Stomach (tissue), 9 donors: Measurements from ENCODE around the gene RYR1. TPM values are rescaled to one million over a fixed set of nuclear protein-coding genes. Genes with fewer than 3 reads are reported as not detected.
A peak's percentile ranks its signal among the peaks of the same experiment; 100 is the strongest.

Experiments
- DNase-seq, 2 donors: peaks; one replicate each; pipeline versions ENCODE4 v3.0.0 to v3.0.0-alpha.2; 2013 to 2019
- H3K27ac ChIP-seq, 5 donors: fragments of 200-600 bp in 4 of 5; sonication (generic) in 4 of 5; one replicate each; pipeline ENCODE4 v1.5.1; 2013 to 2019; ENCODE audit warnings: mild to moderate bottlenecking in 1 of 5, moderate library complexity in 1 of 5
- H3K27me3 ChIP-seq, 3 donors: fragments of 200-600 bp; sonication (generic); one replicate each; pipeline ENCODE4 v1.5.1; 2017 to 2019; ENCODE audit warnings: mixed run types in 1 of 3
- H3K36me3 ChIP-seq, 4 donors: fragments of 200-600 bp; sonication (generic); 1 replicate in 3 of 4; 2 replicates in 1 of 4; pipeline ENCODE4 v1.5.1; 2016 to 2019
- H3K4me1 ChIP-seq, 4 donors: fragments of 200-600 bp; sonication (generic); one replicate each; pipeline ENCODE4 v1.5.1; 2016 to 2019
- H3K4me3 ChIP-seq, 4 donors: fragments of 200-600 bp; sonication (generic) in 3 of 4; one replicate each; pipeline ENCODE4 v1.5.1; 2016 to 2019; ENCODE audit warnings: mild to moderate bottlenecking in 1 of 4
- H3K9me3 ChIP-seq, 4 donors: fragments of 200-600 bp; sonication (generic); one replicate each; pipeline ENCODE4 v1.5.1; 2016 to 2019
- EP300 ChIP-seq: sonication (generic); formaldehyde crosslinking; IDR thresholded peaks from one replicate; pipeline ENCODE4 v1.6.1; 2017; ENCODE audit warnings: antibody characterized with exemption
- POLR2A ChIP-seq, 4 donors: fragments of 450-650 bp; IDR thresholded peaks; one replicate each; pipeline ENCODE4 v1.6.1; 2016; ENCODE audit warnings: antibody characterized with exemption in 4 of 4, control low read depth in 2 of 4, mild to moderate bottlenecking in 1 of 4, moderate library complexity in 1 of 4
- POLR2AphosphoS5 ChIP-seq, 3 donors: sonication (generic); formaldehyde crosslinking; IDR thresholded peaks; one replicate each; pipeline ENCODE4 v1.6.1; 2016; ENCODE audit warnings: antibody characterized with exemption in 3 of 3
- WGBS, 5 donors: extraction: QIAGEN DNeasy Blood & Tissue Kit in 3 of 5; methylation state at CpG; one replicate each; pipeline versions ENCODE4 v1.1.5 to v1.1.7; 2013 to 2018; 5-methylcytosine and 5-hydroxymethylcytosine counted together
- intact Hi-C: fragments of 100-400 bp; cut with DNase I; formaldehyde crosslinking; loops from one replicate; pipeline ENCODE4 v1.15.1; 2023; ENCODE audit warnings: low total_unique reads
- polyA plus RNA-seq, 3 donors: library from polyadenylated mRNA; stranded (reverse); fragments of 200-250 nt; gene quantifications; one replicate each; pipeline ENCODE4 v1.2.3, GENCODE V29; 2013
- total RNA-seq, 5 donors: library from RNA; depleted of rRNA; stranded (reverse); fragments of >200 nt; gene quantifications; one replicate each; pipeline versions ENCODE4 v1.1.0 to v1.2.3, GENCODE V29; 2014 to 2016
- TF ChIP-seq, protein P1 (sequence below), 7 experiments: fragments of 450-650 bp in 4 of 7; fragments of 200-600 bp in 3 of 7; sonication (generic) in 3 of 7; IDR thresholded peaks; one replicate each; pipeline ENCODE4 v1.5.1; 2016 to 2019; ENCODE audit warnings: antibody characterized with exemption in 7 of 7, control low read depth in 2 of 7, mild to moderate bottlenecking in 1 of 7
- donor health status: healthy with polysubstance abuse.
- donor health status: Bipolar disorder and iron deficiency.
- donor health status: healthy.

RYR1 gene
- total and polyA plus RNA-seq, 8 donors = under 0.01 to 10.7 (median 1.2) TPM

DNA sequence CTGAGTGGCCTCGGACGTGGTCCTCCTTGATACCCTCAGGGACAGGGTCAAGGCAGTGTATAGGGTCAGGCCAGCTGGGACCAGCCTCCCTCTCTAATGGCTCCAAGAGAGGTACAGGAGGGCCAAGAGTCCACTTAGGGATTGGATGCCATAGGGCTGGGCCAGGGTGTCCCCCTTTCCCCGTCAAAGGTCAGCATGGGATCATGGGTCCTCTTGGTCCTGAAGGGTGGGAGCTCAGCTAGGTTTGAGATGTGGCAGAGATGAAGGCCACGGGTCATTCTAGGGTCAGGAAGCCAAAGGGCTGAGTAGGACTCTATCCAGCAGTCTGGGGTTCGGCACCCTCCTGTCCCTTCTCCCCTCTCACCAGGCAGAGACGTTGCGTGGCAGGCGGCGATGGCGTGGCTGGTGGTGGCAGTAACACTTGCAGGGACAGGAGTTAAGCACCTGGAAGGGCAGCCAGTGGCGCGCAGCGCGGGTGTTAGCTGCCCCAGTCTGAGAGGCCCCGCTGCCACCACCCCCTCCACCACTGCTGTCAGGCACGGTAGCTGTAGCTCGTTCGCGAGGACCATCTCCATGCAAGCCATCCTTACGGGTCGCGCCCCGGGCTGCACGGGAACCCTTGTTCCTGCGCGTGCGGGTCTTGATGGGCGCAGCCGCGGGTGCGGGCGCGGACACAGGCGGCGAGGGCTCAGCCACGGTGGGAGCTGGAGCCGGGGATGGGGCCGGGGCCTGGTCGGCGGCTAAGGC lies 48.3 kb upstream of the RYR1 start:
- 71 to 82% (median 77%) methylated on average over 30 to 40 of the region's 40 CpGs for WGBS, 5 donors
- DNase-seq = no peak
- peaks cover 38 to 50% (median 43%) of the 10 kb centered on the region in 4 donors for H3K4me1 ChIP-seq
- intact Hi-C loops = loop anchor here (10.0 kb wide), 1 partner anchor 230 kb away; the partner anchor contains the start of genes EIF3K and MAP4K1
- H3K36me3 ChIP-seq = peaks cover 37 to 59% (median 53%) of the 10 kb centered on the region in 4 donors
- no peak overlapping the region for H3K27ac ChIP-seq
- TF ChIP-seq, protein P1, sequence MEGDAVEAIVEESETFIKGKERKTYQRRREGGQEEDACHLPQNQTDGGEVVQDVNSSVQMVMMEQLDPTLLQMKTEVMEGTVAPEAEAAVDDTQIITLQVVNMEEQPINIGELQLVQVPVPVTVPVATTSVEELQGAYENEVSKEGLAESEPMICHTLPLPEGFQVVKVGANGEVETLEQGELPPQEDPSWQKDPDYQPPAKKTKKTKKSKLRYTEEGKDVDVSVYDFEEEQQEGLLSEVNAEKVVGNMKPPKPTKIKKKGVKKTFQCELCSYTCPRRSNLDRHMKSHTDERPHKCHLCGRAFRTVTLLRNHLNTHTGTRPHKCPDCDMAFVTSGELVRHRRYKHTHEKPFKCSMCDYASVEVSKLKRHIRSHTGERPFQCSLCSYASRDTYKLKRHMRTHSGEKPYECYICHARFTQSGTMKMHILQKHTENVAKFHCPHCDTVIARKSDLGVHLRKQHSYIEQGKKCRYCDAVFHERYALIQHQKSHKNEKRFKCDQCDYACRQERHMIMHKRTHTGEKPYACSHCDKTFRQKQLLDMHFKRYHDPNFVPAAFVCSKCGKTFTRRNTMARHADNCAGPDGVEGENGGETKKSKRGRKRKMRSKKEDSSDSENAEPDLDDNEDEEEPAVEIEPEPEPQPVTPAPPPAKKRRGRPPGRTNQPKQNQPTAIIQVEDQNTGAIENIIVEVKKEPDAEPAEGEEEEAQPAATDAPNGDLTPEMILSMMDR (IDR thresholded peaks at IDR 0.05) = no peak
- TF ChIP-seq POLR2A (IDR thresholded peaks at IDR 0.05) (no peak), POLR2AphosphoS5 (IDR thresholded peaks at IDR 0.05) (no peak), EP300 (no peak)
- H3K9me3 ChIP-seq = no peaks in the 10 kb centered on the region
- no peak overlapping the region for H3K4me3 ChIP-seq
- peaks cover 5 to 79% (median 23%) of the 10 kb centered on the region in 3 donors for H3K27me3 ChIP-seq

DNA sequence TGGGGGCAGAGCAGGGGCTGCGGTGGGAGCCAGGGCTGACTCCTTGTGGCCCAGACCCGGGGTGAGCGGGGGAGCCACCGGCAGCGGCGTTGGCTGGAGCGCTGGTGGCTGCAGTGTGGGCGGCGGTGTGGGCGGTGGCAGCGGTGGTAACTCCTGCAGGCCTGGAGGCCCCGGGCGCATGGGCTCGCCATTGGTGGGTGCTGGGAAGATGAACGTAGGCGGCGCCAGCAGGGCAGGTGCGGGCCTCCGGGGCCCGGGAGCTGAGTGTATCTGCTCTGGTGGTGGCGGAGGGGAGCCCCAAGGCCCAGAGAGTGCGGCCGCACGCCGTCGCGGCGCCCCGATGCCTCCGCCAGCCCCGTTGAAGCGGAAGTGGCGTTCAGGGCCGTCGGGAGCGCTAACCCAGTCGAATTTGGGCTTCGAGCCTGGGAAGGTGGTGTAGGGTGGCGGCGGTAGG lies 47.7 kb upstream of the RYR1 start:
- H3K27ac ChIP-seq = no peak overlapping the region
- H3K4me1 ChIP-seq = peaks cover 38 to 52% (median 43%) of the 10 kb centered on the region in 4 donors
- peaks cover 31 to 53% (median 47%) of the 10 kb centered on the region in 4 donors for H3K36me3 ChIP-seq
- peak in 1 of 2 donors; percentile 62 for DNase-seq
- H3K27me3 ChIP-seq = peaks cover 5 to 85% (median 23%) of the 10 kb centered on the region in 3 donors
- no peak overlapping the region for H3K4me3 ChIP-seq
- 28 to 69% (median 53%) methylated on average over 21 to 40 of the region's 40 CpGs for WGBS, 5 donors
- TF ChIP-seq, protein P1 (IDR thresholded peaks at IDR 0.05) = no peak
- TF ChIP-seq POLR2AphosphoS5 (IDR thresholded peaks at IDR 0.05) (no peak), EP300 (no peak), POLR2A (IDR thresholded peaks at IDR 0.05) (no peak)
- intact Hi-C loops = loop anchor here (10.0 kb wide), 1 partner anchor 229 kb away; the partner anchor contains the start of genes EIF3K and MAP4K1
- H3K9me3 ChIP-seq = no peaks in the 10 kb centered on the region

DNA sequence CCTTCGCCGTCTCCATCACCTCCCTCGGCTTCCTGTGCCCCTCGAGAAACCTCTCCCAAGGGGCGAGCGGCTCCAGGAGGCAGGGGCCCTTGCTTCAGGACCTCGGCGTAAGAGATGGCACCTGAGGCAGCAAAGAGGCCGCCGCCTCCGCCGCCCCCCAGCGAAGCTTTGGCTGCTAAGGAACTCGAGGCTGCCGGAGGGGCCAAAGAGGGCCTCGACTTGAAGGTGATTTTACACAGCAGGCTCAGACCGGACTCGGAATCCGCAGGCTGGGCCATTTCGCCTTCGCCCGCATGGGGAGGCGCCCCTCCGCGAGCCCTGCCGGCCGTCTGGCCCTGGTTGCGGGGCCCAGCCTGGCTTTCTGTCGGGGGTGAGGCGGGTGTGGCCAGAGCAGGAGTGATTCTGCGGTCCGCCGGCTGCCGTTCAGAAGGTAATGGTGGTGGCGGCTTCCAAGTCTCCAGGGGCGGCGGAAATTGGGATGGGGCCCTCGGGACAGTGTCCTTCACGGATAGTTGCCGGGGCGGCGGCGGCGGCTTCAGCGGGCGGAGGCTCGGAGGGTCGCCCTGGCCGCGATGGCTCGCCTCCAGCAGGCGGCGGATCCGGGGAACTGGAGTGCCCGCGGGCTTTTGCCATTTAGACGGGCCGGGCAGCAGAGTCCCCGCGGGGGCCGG lies 47.1 kb upstream of the RYR1 start:
- peak overlapping the region in 2 of 4 donors; percentile 54 to 57 for H3K4me3 ChIP-seq
- peaks cover 25 to 47% (median 41%) of the 10 kb centered on the region in 4 donors for H3K36me3 ChIP-seq
- peaks cover 5 to 87% (median 23%) of the 10 kb centered on the region in 3 donors for H3K27me3 ChIP-seq
- intact Hi-C loops = loop anchor here (10.0 kb wide), 1 partner anchor 228 kb away; the partner anchor contains the start of genes EIF3K and MAP4K1
- H3K4me1 ChIP-seq = peaks cover 38 to 52% (median 43%) of the 10 kb centered on the region in 4 donors
- peak in 1 of 2 donors; percentile 43 for DNase-seq
- no peaks in the 10 kb centered on the region for H3K9me3 ChIP-seq
- H3K27ac ChIP-seq = no peak overlapping the region
- TF ChIP-seq POLR2AphosphoS5 (IDR thresholded peaks at IDR 0.05) (no peak), EP300 (no peak), POLR2A (IDR thresholded peaks at IDR 0.05) (no peak)
- TF ChIP-seq, protein P1 (IDR thresholded peaks at IDR 0.05) = no peak
- WGBS, 5 donors = 27 to 59% (median 38%) methylated on average over 25 to 61 of the region's 61 CpGs

DNA sequence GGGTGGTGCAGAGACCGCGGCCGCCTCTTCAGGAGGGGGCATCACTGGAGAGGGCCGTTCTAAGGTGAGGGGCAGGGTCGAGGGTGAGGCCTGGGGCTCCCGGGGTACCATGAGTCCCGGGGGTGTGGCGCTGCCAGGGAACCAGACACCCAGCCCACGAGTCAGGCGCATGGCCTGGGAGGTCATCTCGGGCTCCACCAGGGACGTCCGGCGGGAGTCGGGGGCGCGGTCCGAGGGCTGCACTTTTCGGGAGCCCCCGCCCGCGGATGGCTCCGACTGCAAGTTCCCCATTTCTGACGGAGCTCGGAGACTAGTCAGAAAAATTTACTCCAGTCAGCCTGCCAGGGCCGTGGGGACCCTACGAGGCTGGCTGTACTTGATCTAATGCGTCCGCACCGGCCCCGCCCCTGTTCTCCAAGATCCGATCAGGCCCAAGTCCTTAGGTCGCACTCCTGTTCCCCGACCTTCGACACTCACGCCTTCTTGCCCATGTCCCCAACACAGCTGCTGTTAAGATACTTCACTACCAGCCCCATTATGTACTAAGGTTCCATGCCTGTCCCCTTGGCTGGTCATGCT lies 46.4 kb upstream of the RYR1 start:
- H3K27ac ChIP-seq = peak overlapping the region in 4 of 5 donors; percentile 53 to 80 (median 75)
- WGBS, 5 donors = 4 to 14% (median 7%) methylated on average over 31 to 36 of the region's 36 CpGs
- intact Hi-C loops = loop anchor here (10.0 kb wide), 1 partner anchor 228 kb away; the partner anchor contains the start of genes EIF3K and MAP4K1
- peaks cover 5 to 86% (median 23%) of the 10 kb centered on the region in 3 donors for H3K27me3 ChIP-seq
- no peak for DNase-seq
- no peak for TF ChIP-seq POLR2AphosphoS5 (IDR thresholded peaks at IDR 0.05)
- TF ChIP-seq POLR2A (IDR thresholded peaks at IDR 0.05) = no peak
- TF ChIP-seq, protein P1 (IDR thresholded peaks at IDR 0.05) = no peak
- TF ChIP-seq EP300 = no peak
- peak overlapping the region; percentile 47 to 57 (median 54) for H3K4me3 ChIP-seq
- no peaks in the 10 kb centered on the region for H3K9me3 ChIP-seq
- peaks cover 38 to 52% (median 43%) of the 10 kb centered on the region in 4 donors for H3K4me1 ChIP-seq
- peaks cover 19 to 41% (median 34%) of the 10 kb centered on the region in 4 donors for H3K36me3 ChIP-seq
